ENCODE measurements around the gene EPHB2.

The EPHB2 gene

GRCh38 chr1:22780696-22781095, 70.1 kb downstream of the EPHB2 start:
- DNase-seq (ENCODE audit: low read depth), result no peak

GRCh38 chr1:22781483-22781882, 70.8 kb downstream of the EPHB2 start:
- no peak for DNase-seq (ENCODE audit: low read depth)

- no peak for DNase-seq (ENCODE audit: low read depth)
Measured at GRCh38 chr1:22782406-22782805, 71.8 kb downstream of the EPHB2 start.

- DNase-seq (ENCODE audit: low read depth), result no peak
Measured at GRCh38 chr1:22784317-22784716, 73.7 kb downstream of the EPHB2 start.

- no peak for DNase-seq (ENCODE audit: low read depth)
Measured at GRCh38 chr1:22784737-22785136, 74.1 kb downstream of the EPHB2 start.

GRCh38 chr1:22786101-22786500, 75.5 kb downstream of the EPHB2 start:
- no peak for DNase-seq (ENCODE audit: low read depth)

GRCh38 chr1:22786719-22787489, 76.3 kb downstream of the EPHB2 start:
- DNase-seq (ENCODE audit: low read depth), result no peak

GRCh38 chr1:22787636-22788035, 77.0 kb downstream of the EPHB2 start:
- DNase-seq (ENCODE audit: low read depth), result no peak

- DNase-seq (ENCODE audit: low read depth), result no peak
Measured at GRCh38 chr1:22788254-22788661, 77.6 kb downstream of the EPHB2 start.

GRCh38 chr1:22789356-22789994, 78.8 kb downstream of the EPHB2 start:
- DNase-seq (ENCODE audit: low read depth), result no peak

- no peak for DNase-seq (ENCODE audit: low read depth)
Measured at GRCh38 chr1:22790232-22791008, 79.8 kb downstream of the EPHB2 start.

- no peak for DNase-seq (ENCODE audit: low read depth)
Measured at GRCh38 chr1:22791831-22792347, 81.2 kb downstream of the EPHB2 start.

- no peak for DNase-seq (ENCODE audit: low read depth)
Measured at GRCh38 chr1:22792396-22793160, 81.9 kb downstream of the EPHB2 start.

GRCh38 chr1:22793647-22794046, 83.0 kb downstream of the EPHB2 start:
- DNase-seq (ENCODE audit: low read depth), result no peak

GRCh38 chr1:22794647-22795365, 84.2 kb downstream of the EPHB2 start:
- DNase-seq (ENCODE audit: low read depth), result no peak

- DNase-seq (ENCODE audit: low read depth), result no peak
Measured at GRCh38 chr1:22795366-22795714, 84.7 kb downstream of the EPHB2 start.

GRCh38 chr1:22796642-22797041, 86.0 kb downstream of the EPHB2 start:
- DNase-seq (ENCODE audit: low read depth), result no peak

- no peak for DNase-seq (ENCODE audit: low read depth)
Measured at GRCh38 chr1:22798083-22798482, 87.4 kb downstream of the EPHB2 start.

GRCh38 chr1:22799971-22800370, 89.3 kb downstream of the EPHB2 start:
- no peak for DNase-seq (ENCODE audit: low read depth)

- no peak for DNase-seq (ENCODE audit: low read depth)
Measured at GRCh38 chr1:22800629-22801028, 90.0 kb downstream of the EPHB2 start.

GRCh38 chr1:22801347-22801746, 90.7 kb downstream of the EPHB2 start:
- no peak for DNase-seq (ENCODE audit: low read depth)
